HG02852 (cell line): ENCODE results near the gene PTPRC.
"Not testable (repeated sequence)": the region's sequence is repeated elsewhere in the genome, so short reads cannot be mapped to it uniquely, and the experiment has no call there.

Experiments used
- ATAC-seq: cut with Tn5 transposase; IDR thresholded peaks from one replicate; pipeline ENCODE4 v1.9.1; 2021; ENCODE audit warnings: mild to moderate bottlenecking, moderate library complexity; ENCODE audit not compliant: unreplicated experiment

Gene PTPRC, protein sequence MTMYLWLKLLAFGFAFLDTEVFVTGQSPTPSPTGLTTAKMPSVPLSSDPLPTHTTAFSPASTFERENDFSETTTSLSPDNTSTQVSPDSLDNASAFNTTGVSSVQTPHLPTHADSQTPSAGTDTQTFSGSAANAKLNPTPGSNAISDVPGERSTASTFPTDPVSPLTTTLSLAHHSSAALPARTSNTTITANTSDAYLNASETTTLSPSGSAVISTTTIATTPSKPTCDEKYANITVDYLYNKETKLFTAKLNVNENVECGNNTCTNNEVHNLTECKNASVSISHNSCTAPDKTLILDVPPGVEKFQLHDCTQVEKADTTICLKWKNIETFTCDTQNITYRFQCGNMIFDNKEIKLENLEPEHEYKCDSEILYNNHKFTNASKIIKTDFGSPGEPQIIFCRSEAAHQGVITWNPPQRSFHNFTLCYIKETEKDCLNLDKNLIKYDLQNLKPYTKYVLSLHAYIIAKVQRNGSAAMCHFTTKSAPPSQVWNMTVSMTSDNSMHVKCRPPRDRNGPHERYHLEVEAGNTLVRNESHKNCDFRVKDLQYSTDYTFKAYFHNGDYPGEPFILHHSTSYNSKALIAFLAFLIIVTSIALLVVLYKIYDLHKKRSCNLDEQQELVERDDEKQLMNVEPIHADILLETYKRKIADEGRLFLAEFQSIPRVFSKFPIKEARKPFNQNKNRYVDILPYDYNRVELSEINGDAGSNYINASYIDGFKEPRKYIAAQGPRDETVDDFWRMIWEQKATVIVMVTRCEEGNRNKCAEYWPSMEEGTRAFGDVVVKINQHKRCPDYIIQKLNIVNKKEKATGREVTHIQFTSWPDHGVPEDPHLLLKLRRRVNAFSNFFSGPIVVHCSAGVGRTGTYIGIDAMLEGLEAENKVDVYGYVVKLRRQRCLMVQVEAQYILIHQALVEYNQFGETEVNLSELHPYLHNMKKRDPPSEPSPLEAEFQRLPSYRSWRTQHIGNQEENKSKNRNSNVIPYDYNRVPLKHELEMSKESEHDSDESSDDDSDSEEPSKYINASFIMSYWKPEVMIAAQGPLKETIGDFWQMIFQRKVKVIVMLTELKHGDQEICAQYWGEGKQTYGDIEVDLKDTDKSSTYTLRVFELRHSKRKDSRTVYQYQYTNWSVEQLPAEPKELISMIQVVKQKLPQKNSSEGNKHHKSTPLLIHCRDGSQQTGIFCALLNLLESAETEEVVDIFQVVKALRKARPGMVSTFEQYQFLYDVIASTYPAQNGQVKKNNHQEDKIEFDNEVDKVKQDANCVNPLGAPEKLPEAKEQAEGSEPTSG (N-terminal part only)

DNA sequence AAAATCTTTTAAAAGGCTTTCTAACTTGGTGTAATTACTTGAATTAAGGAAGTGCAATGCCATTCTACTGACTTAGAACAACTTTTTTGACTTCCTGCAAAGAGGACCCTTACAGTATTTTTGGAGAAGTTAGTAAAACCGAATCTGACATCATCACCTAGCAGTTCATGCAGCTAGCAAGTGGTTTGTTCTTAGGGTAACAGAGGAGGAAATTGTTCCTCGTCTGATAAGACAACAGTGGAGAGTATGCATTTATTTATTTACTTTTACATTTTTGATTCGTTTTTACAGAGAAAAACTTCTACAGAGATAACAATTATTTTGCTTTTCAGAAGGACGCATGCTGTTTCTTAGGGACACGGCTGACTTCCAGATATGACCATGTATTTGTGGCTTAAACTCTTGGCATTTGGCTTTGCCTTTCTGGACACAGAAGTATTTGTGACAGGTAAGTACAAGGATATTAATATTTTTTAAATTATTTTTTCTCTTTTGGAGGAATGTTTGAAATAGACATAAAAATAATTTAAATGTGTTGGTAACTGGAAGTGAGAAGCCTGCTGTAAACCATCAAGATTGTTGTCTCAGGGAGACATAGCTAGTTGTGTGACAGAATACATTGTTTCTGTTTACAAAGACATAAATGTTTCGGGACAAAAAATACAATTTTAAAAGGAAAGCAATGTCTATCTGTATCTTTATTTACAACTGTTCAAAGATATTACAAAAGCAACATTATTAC lies at the start of gene PTPRC:
PTPRC (plus strand) TSS at position 147 of the 742 bp plus-strand sequence; CDS start at position 376, 229 bp downstream.
- ATAC-seq = peak; percentile 69

DNA sequence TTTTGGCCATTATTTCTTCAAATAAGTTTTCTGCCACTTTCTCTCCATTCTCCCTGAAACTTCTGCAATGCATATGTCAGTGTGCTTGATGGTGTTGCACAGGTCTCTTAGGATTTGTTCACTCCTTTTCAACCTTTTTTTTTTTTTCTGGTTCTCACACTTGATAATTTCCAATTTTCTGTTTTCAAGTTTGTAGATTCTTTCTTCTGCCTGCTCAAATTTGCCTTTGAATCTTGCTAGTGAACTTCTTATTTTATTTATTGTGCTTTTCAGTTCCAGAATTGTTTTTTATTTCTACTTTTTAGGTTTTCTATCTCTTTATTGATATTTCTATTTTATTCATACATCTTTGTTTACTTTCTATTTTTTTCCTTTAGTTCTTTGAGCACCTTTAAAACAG lies 48.4 kb upstream of the PTPRC start:
- no peak for ATAC-seq

DNA sequence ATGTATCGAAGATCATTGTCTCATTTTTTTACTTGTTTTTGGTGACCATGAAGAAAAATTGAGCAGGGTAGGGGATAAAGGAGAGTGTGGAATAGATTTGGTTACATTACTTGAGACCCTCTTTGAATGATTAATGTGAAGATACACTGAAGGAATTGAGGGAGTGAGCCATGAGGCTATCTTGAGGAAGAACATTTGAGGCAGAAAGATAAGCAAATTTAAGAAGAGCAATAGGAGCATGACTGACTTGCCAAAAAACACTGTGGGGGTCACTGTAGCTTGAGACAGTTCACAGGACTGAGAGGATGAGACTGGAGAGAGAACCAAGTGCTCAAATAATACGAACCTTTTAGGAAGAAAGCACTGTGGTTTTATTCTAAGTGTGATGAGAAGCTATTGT lies 43.1 kb upstream of the PTPRC start:
- ATAC-seq = no peak

DNA sequence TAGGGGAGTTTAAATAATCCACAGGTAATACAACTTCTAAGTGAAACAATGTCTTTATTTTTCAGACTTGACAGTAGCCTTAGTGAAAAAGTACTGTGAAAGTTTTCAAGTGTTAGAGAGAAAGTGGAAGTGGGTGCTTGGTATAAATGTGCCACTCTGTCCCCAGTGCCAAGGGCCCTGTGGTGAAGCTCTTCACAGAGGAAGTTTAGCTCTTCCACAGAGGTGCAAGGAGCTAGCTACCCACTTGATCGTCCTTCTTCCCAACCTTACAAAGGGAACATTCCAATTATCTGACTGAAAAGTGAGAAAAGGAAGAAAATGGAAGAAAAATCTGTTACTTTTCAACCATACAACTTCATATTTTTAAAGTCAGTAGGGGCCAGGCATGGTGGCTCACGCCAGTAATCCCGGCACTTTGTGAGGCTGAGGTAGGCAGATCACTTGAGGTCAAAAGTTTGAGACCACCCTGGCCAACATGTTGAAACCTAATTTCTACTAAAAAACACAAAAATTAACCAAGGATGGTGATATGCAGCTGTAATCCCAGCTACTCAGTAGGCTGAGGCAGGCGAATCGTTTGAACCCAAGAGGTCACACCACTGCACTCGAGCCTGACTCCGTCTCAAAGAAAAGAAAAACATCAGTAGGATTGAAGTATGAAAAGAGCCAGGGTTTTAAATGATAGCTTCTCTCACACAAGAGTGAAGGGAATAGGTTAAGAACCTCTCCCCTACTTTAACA lies 41.0 kb upstream of the PTPRC start:
- no peak for ATAC-seq

DNA sequence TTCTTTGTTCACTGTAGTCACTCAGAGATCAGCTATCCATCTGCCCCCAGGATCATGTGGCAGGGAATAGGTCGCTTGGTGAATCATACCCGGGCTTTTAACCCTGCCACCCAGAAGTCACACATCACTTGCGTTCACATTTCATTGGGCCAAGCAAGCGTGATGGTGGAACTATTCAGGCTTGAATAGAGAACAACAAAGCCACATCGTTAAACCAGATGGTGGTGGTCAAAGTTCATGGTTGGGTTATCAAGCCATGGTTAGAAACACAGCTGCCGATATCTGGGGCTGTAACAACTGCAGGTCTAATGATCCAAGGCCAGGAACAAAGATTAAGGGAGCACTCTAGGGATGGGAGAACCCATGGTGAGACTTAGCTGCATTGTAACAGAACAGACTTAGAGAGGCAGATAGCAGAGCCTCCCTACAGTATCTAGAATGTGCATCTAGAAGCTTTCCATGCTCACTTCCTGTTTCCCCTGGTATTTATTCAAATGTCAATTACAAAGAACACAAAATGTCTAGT lies 40.0 kb upstream of the PTPRC start:
- peak; percentile 77 for ATAC-seq

DNA sequence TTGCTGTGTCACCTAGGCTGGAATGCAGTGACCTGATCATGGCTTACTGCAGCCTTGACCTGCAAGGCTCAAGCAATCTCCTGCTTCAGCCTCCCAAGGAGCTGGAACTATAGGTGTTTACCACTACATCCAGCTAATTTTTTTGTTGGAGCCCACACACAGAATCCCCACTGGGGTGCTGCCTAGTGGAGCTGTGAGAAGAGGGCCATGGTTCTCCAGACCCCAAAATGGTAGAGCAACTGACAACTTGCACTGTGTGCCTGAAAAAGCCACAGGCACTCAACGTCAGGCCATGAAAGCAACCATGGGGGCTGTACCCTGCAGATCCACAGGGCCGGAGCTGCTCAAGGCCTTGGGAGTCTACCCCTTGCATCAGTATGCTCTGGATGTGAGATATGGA lies 39.1 kb upstream of the PTPRC start:
- ATAC-seq = no peak

DNA sequence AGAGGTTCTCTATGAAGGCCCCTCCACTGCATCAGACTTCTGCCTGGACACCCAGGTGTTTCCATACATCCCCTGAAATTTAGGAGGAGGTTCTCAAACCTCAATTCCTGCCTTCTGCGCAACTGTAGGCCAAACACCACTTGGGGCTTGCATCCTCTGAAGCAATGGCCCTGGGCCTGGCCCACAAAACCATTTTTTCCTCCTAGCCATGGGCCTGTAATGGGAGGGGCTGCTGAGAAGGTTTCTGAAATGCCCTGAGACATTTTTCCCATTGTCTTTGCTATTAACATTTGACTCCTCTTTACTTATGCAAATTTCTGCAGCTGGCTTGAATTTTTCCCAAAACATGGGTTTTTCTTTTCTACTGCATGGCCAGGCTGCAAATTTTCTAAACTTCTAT lies 37.9 kb upstream of the PTPRC start:
- no peak for ATAC-seq

DNA sequence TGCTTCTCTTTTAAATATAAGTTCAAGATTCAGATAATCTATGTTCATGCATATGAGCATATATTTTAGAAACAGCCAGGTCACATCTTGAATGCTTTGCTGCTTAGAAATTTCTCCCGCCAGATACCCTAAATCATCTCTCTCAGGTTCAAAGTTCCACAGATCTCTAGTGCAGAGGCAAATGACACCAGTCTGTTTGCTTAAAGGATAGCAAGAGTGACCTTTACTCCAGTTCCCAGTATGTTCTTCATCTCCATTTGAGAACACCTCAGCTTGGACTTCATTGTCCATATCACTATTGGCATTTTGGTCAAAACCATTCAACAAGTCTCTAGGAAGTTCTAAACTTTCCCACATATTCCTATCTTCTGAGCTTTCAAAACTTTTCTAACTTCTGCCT lies 37.5 kb upstream of the PTPRC start:
- ATAC-seq = not testable (repeated sequence)

DNA sequence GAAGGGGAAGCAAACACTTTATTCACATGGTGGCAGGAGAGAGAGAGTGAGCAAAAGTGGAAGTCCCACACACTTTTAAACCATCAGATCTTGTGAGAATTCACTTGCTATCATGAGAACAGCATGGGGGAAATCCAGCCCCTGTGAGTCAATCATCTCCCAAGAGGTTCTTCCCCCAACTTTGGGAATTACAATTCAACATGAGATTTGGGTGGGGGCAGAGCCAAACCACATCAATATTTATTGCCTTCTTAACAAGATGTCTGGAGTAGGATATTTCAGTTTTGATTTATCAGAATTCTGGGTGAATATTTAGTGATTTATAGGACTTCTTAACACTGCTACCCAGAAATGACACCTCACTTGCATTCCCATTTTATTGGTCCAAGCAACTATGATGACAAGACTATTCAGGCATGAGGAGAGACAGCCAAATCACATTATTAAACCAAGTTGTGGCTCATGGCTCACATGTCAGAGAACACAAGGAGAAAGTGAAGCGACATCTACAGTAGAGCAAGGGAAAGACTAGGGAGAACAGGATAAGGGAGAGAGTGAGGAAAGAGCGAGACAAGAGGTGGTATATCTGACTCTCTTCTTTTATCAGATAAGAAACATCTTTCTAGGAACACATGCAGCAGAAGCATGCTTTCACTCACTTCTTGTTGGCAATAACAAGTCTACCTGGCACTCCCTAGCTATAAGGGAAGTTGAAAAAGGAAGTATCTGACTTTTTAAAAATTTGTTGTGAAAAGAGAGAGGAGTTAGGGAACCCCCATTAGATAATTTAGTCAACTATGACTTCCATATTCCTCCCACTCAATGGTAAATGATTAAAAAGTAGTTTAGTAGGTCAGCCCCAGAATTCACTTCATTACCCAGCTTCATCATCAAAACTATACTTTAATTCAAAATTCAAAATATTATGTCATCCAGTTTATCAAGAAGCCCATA lies 36.6 kb upstream of the PTPRC start:
- no peak for ATAC-seq

DNA sequence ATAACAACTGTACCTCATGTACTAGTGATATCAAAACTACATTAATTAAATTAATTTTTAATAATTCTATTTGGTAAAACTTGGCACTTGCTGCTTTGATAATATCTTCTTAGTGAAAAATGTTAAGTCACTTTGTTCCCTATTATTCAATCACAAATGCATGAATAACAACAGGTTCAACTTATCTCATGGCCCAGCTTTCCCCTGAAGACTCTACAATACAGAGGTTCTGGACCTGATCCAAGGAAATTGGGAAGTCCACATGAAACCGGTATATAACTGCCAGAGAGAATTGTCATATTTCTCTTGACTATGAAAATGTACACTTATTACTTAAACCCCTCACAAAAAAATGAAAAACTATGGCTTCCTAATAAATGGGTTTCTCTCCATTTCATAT lies 33.9 kb upstream of the PTPRC start:
- no peak for ATAC-seq

DNA sequence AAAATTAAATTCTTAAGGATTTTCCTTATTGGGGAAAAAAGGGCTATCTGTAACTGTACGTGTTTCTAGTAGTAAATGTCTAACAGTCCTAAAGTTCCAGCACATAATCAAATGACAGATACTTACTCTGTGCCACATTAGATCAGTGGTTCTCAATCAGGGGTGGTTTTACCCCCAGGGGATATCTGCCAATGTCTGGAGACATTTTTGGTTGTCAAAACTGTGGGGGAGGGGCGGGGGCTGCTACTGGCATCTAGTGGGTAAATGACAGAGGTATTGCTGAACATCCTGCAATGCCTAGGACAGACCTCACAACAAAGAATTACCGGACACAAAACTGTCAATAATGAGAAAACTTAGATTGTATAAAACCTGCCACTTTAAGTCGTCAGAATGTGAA lies 33.4 kb upstream of the PTPRC start:
- ATAC-seq = no peak

DNA sequence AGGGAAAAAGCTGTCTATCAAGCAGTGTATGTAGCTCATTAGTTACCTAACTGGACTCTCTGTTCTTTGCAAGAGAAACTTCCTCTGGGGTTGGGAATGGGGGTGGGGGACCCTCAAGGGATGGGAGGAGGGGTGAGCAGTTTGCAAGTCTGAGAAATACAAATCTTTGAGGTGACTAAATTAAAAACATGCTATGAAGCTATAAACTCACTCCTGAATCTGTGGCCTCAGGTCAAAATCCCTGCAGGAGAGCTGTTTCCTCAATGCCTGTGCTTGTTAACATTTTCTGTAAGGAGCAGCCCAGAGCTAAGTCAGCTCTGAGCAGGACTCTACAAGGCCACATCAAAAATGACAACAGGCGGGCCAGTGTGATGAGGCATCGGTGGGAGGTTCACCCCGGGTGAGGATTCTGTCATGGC lies 32.8 kb upstream of the PTPRC start:
- ATAC-seq = no peak

DNA sequence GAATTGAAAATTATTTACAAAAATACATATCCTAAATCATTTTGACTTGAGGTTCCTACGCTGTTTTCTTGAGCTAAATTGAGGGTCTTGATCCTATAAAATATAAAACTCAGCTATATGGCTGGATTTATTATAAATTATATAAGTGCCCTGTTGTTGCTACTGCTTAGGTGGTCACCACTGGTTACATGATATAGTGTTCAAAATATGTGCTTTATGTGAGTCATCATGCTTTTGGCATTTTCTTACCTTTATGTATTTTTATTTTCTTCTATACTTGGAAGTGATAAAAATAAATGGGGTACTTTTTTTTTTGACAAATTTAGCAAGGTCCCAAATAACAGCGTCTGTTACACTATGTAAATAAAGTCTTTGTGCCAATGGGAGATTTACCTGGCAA lies 31.1 kb upstream of the PTPRC start:
- ATAC-seq = no peak

DNA sequence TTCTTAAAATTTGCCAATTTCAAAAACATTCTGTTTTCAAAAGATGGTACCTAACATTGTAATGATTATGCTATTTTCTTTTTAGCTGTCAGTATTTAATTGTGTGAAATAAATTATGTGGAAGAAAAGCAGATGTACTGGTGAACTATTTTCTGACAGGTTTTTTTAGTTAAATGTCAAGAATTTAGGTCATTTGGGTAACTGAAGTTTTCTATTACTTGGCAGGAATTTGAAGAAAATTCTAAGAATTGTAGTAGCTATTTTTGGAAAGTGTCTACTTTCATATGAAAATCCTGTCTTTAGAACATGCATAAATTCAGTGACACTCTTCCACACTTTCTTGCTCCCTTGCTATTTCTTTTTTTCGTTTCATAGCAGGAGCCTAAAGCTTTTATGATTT lies 28.5 kb upstream of the PTPRC start:
- ATAC-seq = no peak

DNA sequence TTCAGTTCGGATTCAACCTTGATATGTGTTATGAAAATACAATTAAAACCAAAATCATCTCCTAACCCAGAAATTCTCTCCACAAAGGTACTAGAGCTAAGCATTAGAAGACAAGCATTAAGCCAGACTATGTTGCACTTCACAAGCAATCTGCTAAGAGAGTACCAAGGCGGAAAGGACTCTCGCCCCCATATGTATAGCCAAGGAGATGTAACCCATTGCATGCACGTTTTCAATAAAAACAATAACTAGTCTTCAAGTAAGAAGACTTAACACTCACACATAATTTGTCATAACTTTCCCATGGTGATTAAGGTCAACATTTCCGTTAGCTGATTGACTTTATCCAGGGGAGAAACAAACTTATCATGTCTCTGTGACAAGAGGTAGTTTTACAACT lies 27.6 kb upstream of the PTPRC start:
- ATAC-seq = no peak

DNA sequence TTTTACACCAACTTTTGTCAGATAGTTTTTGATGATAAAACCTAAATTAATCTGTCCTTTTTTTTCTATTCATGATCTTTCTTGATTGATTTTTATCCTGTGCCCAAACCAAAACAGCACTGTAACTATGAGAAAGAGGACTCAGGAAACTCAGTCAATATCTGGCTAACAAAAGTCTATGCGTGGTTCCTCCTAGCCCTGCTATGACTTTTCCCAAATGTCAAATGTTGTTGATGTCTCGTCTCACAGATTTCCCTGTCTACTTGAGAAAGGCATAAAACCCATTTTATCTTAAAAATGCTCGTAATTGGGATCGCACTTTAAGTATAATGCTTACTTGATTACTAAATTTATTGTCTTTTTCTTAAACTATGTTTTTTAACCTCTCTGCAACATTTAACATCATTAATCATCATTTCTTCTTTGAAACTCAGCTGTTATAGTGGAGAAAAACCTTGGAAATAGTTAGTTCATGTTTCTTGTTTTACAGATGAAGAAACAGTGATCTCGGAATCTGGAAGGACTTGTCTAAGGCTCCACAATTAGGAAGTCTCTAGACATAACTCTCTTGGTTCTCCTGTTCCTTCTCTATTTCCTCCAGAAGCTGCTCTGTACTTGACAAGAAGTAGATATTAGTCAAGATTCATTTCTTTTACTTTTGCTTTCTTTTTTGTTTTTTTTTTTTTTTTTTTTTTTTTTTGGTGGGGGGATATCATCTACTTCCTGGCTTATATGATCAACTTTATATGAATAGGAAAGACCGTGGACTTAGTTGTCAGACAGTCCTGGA lies 26.2 kb upstream of the PTPRC start:
- ATAC-seq = peak; percentile 56

DNA sequence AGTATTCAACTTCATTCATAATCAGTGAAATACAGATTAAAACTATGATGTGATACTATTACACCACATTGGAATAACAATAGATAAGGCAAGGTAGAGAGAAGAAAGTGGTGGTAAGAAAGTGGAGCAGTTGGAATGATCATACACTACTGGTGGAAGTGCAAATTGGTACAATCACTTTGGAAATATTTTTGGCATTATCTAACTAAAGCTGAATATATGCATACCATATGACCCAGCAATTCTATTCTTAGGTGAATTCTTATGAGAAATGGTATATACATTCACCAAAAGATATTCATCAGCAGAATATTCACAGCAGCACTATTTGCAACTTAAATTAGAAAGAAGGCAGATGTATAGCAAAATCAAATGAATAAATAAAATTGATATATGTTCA lies 21.4 kb upstream of the PTPRC start:
- no peak for ATAC-seq
